Activated naive CD4-positive, alpha-beta T cell treated with anti-CD3 and anti-CD28 coated beads, Interleukin-2, amount 10 ng/mL, durations not matched to agents 5 hours and 36 hours (primary cell): ENCODE measurements around the gene PRG3. TPM values are rescaled to one million over a fixed set of nuclear protein-coding genes. Genes with fewer than 3 reads are reported as not detected.

ENCODE experiments used
- total RNA-seq, 2 experiments: library from RNA; stranded (reverse); gene quantifications; one replicate each; pipeline ENCODE4 v1.2.3, GENCODE V29; 2021

The PRG3 gene, protein sequence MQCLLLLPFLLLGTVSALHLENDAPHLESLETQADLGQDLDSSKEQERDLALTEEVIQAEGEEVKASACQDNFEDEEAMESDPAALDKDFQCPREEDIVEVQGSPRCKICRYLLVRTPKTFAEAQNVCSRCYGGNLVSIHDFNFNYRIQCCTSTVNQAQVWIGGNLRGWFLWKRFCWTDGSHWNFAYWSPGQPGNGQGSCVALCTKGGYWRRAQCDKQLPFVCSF
- not detected for total RNA-seq

GRCh38 chr11:57380975-57381374 is at the start of gene PRG3:
Gene PRG3, minus strand, starts transcription at chr11:57381150. Its CDS starts 442 bp downstream, at chr11:57380708.

DNA sequence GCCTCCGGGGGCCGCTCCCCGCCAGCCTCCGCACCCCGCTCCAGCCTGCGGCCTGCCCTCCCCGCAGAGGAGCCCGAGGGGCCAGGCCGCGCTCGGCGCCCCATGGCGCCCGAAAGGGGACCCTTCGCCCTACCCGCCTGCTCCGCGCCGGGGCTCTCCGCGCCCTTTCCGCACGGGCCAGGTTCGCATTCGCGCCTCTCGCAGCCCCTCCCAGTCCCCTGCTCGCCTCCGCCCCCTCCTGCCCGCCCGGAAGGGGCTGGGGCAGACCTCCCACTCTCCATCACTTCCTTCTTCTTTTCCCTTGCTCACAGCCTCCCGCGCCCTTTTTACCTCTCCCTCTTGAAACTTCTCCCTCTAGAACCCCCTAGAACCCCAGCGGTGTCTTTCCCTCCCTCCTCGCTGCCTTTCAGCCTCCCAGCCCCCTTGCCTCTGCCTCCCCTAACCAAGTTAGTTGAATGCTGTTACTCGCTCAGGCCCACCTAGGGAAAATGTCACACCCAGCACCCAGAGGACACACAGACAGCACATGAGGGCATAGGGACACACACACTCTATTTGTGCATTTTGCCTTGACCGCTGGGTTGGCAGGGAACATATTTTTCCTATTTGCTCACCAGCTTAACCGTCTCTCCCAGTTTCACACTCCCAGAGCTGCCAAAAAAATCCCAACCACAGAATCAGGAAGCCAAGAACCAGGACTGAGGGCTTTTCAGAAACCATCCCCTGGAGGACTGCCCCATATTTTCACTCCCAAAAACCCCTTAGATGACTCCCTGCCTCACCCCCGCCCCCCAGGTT is 46.2 kb upstream of the PRG3 start, which contains the start of gene SLC43A3:
TSS of gene SLC43A3 (minus strand) at position 193 of the 798 bp plus-strand sequence. CDS start 949 bp downstream, outside the sequence.

DNA sequence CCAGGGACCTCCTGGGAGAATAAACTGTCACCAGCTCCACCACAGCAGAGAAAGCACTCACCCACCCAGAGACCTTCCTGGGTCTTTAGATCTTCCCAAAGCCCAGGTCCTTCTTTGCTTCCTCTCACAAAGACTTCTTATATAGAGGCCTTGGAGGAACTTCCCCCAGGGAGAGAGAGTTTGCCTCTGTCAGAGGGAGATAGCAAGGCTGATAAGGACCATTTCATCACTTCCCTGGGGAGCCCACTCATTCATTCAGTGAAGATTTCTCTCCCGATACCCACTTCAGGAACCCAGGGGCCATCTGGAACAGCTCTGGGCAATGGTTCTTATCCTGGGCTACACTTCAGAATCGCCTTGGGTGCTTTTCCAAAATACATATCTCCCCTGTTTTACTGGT is 9.6 kb upstream of the PRG3 start, which contains the start of gene PRG2:
TSS of gene PRG2 (minus strand) at position 116 of the 400 bp plus-strand sequence. CDS start 706 bp downstream, outside the sequence.

DNA sequence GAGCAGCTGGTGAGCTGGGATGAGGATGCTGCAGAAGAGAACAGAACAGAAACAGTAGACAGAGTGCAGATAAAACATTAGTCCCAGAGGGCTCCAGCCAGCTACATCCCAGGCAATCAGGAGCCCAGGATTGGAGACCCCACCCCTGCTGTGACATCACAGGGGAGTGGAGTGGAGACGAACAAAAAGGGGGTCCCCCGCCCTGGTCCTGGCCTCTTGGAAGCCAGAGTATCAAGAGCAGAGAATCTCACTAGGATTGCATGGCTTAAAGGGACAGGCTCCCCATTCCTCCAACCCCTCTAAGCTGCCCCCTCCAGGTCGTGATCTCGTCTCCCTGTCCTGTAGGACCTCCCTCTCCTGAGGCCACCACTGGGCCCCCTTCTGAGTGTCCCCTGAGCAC is 42.8 kb downstream of the PRG3 start, which contains the start of gene P2RX3:
TSS of gene P2RX3 (plus strand) at position 211 of the 400 bp plus-strand sequence. CDS start 199 bp downstream, outside the sequence.

DNA sequence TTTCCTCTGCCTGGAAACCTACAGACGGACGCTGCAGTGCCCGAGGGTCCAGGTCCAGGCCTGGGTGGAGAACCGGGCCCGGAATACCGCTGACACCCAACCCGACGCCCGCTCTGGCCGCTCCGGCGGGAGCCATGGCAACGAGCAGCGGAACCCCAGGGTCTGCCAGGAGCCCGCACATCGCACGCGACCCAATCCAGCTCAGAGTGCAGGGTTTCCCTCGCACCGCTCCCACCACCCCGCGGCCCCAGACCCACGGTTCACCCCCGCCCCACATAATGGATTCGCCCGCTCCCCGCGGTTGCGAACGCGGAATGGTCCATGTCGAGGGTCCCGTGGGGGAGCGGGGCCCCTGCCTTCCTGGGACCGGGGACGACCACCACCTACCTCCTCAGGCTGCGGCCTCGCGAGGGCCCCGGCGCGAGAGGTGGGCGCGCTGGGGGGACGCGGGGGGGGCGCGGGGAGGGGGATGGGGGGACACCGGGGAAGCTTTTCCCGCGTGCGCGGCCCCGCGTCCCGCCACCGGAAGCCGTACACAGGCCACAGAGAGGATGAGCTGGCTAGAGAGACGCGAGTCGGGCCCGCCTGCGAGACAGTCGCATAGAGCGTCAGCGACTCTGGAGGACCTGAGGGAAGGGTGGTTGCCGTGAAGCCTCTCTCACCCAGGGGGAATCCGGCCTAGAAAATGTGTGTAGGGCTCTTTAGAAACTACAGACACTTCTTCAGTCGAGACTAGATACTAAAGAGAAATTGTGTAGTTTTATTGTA is 45.4 kb downstream of the PRG3 start, which contains the start of gene SSRP1:
TSS of gene SSRP1 (minus strand) at position 550 of the 768 bp plus-strand sequence. CDS start 771 bp downstream, outside the sequence.

Other genes with a start within 250 kb of the PRG3 start
- gene LRRC55, start 199.2 kb downstream of the PRG3 start, total RNA-seq, result not detected
- not detected for gene APLNR, start 143.9 kb downstream of the PRG3 start, total RNA-seq
- gene TNKS1BP1, start 56.2 kb downstream of the PRG3 start, total RNA-seq, result 10 to 100 TPM; 11.6 to 13.5 TPM
- gene SSRP1, start 45.3 kb downstream of the PRG3 start, total RNA-seq, result 100 to 1,000 TPM; 122 to 125 TPM
- gene P2RX3, start 42.8 kb downstream of the PRG3 start, total RNA-seq, result not detected
- under 1 TPM; 0.30 to 0.31 TPM for gene PRG2, start 9.5 kb upstream of the PRG3 start, total RNA-seq
- gene SLC43A3, start 46.0 kb upstream of the PRG3 start, total RNA-seq, result 10 to 100 TPM; 70.4 to 77.6 TPM
- under 1 TPM; 0.30 to 0.60 TPM for gene RTN4RL2, start 79.4 kb upstream of the PRG3 start, total RNA-seq
- 10 to 100 TPM; 29.8 to 31.1 TPM for gene SLC43A1, start 134.6 kb upstream of the PRG3 start, total RNA-seq
- gene TIMM10, start 149.6 kb upstream of the PRG3 start, total RNA-seq, result 10 to 100 TPM; 58.0 to 62.5 TPM
- gene SMTNL1, start 156.4 kb upstream of the PRG3 start, total RNA-seq, result not detected
- gene UBE2L6, start 186.5 kb upstream of the PRG3 start, total RNA-seq, result 100 to 1,000 TPM; 199 to 202 TPM
- not detected for gene SERPING1, start 216.5 kb upstream of the PRG3 start, total RNA-seq